GM20000 (cell line): Measurements from ENCODE around the gene DIRAS1.
"Not testable (repeated sequence)": the region's sequence is repeated elsewhere in the genome, so short reads cannot be mapped to it uniquely, and the experiment has no call there.

ENCODE experiments used
- DNase-seq: peaks from one replicate; pipeline ENCODE4 v3.0.0; 2012; ENCODE audit warnings: low spot score
- CTCF ChIP-seq: IDR thresholded peaks from 2 replicates; pipeline ENCODE4 v1.5.1; 2012; ENCODE audit warnings: mild to moderate bottlenecking, control low read depth; ENCODE audit errors: extremely low read depth, missing control alignments

Gene DIRAS1

GRCh38 chr19:2714531-2715269, 6.5 kb downstream of the DIRAS1 start:
- TF ChIP-seq CTCF, result no peak
- no peak for DNase-seq

DNA sequence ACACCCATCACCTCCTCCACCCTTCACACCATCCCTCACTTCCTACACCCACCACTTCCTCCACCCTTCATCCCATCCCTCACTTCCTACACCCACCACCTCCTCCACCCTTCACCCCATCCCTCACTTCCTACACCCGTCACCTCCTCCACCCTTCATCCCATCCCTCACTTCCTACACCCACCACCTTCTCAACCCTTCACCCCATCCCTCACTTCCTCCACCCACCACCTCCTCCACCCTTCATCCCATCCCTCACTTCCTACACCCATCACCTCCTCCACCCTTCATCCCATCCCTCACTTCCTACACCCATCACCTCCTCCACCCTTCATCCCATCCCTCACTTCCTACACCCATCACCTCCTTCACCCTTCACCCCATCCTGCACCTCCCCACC, 7.1 kb downstream of the DIRAS1 start:
- DNase-seq, result not testable (repeated sequence)

DNA sequence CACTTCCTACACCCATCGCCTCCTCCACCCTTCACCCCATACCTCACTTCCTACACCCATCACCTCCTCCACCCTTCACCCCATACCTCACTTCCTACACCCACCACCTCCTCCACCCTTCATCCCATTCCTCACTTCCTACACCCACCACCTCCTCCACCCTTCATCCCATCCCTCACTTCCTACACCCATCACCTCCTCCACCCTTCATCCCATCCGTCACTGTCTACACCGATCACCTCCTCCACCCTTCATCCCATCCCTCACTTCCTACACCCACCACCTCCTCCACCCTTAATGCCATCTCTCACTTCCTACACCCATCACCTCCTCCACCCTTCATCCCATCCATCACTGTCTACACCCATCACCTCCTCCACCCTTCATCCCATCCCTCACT, 8.0 kb downstream of the DIRAS1 start:
- not testable (repeated sequence) for DNase-seq

GRCh38 chr19:2711875-2712205, 9.3 kb downstream of the DIRAS1 start:
- TF ChIP-seq CTCF, result no peak
- DNase-seq, result no peak

DNA sequence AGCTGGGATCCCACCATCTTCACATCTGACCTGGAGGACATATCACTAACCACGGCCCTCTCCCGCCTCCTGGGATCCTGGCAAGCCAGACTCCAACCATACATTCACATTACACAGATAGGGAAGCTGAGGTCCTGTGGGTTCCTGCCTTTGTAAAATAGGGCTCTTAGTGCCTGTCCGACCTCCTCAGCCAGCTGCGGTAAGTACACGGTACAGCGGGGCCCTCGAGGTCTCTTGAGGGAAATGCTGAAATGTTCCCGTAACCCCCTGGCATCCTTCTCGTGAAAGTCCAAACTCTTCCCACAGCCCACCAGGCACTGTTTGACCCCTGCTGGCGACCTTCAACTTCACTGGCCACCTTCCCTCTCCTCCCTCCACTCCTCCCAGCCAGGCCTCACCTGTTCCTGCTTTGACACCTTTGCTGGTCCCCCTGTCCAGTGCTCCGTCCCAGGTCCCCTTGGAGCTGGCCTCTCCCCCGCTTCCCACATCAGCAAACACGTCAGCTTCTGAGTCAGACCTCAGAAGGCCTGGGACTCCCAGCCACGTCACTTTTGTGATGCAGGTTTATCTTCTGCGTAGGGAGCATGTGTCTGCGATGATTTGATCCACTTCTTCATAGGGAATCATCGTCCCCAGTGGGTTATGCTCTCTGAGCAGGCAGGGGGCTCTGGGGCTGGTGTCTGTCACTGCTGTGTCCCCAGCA, 9.8 kb downstream of the DIRAS1 start:
- no peak for TF ChIP-seq CTCF
- DNase-seq, result no peak

- no peak for TF ChIP-seq CTCF
- DNase-seq, result no peak
Measured at GRCh38 chr19:2706251-2706650, 14.9 kb downstream of the DIRAS1 start.

DNA sequence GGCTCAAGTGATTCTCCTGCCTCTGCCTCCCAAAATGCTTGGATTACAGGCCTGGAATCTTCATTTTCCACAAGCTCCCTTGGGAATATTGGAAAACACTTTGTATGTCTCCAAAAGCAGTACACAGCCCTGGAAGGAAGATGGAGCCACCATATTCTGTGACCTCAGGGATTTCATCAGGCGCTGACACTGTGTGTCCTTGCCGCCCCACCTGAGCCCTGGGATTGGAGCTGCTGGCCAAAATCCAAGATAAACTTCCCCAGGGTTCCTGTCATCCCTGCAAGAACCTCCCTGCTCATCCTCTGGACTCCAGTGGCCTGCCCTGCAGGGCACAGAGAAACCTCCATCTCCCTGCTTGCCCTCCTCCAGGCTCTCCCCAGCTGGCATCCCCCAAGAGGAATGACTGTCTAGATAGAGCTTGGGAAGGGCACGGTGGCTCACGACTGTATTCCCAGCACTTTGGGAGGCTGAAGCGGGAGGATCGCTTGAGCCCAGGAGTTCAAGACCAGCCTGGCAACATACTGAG, 17.4 kb downstream of the DIRAS1 start:
- TF ChIP-seq CTCF, result no peak

DNA sequence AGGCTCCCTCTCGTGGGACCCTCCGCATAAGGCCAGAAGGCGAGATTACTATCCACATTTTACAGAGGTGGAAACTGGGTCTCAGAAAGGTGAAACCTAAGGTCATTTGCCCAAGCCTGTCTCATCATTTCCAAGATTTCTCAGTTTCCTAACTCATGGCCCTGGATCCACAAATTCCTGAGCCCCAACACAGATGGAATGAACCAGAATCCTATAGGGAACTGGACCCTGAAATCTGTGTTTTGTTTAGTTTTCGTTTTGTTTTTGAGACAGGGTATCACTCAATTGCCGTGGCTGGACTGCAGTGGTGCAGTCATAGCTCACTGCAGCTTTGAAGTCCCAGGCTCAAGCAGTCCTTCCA, 18.1 kb downstream of the DIRAS1 start:
- no peak for DNase-seq
- TF ChIP-seq CTCF, result no peak

More for the DNA sequence above, 17.4 kb downstream of the DIRAS1 start:
- no peak for DNase-seq
